Measurements from ENCODE around the gene HMCN1.
A peak's percentile ranks its signal among the peaks of the same experiment; 100 is the strongest.
"Not testable (repeated sequence)": the region's sequence is repeated elsewhere in the genome, so short reads cannot be mapped to it uniquely, and the experiment has no call there.

HMCN1 gene

GRCh38 chr1:185734929-185735700 lies 924 bp downstream of the HMCN1 start:
- DNase-seq (ENCODE audit: low read depth), result no peak

DNA sequence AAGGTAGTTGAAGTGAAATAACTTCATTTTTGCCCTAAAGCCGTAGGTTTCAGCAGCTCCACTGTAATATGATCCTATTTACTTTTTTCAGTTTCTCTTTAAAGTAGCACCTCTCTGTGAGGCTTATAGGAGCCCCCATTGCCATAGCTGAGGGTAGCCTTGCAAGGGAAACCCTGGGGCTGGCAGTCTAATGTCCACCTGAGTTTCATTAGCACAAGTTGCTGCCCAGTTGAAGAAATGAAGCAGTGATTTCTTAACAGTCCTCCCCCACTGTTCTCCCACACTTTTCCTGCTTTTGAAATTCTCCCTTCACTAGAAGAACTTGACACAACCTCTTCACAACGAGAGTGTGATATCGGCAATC lies 1.5 kb downstream of the HMCN1 start:
- peak overlapping the region; percentile 15 for H3K4me3 ChIP-seq (ENCODE audit: low read depth, low read length)
- DNase-seq (ENCODE audit: low read depth), result no peak

More at GRCh38 chr1:185734929-185735700, 924 bp downstream of the HMCN1 start:
- peak overlapping the region; percentile 51 for H3K4me3 ChIP-seq (ENCODE audit: low read depth, low read length)

DNA sequence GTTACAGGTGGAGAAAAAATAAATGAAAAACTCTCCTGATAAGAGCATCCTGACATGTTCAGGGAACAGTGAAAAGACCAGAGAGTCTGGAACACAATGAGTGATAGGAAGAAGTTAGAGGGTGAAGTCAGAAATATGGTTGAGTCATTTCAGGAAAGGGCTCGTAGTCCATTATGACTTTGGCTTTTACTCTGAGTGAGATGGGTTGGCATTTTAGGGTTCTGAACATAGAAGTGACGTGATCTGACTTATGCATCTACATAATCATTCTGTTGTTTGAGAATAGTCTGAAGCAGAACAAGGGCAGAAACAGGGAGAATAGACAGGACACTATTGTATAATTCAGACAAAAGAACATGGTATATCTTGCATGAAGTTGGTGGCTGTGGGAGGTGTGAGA lies 5.8 kb downstream of the HMCN1 start:
- no peak for DNase-seq (ENCODE audit: low read depth)
- H3K4me3 ChIP-seq (ENCODE audit: low read depth, low read length), result no peak overlapping the region

DNA sequence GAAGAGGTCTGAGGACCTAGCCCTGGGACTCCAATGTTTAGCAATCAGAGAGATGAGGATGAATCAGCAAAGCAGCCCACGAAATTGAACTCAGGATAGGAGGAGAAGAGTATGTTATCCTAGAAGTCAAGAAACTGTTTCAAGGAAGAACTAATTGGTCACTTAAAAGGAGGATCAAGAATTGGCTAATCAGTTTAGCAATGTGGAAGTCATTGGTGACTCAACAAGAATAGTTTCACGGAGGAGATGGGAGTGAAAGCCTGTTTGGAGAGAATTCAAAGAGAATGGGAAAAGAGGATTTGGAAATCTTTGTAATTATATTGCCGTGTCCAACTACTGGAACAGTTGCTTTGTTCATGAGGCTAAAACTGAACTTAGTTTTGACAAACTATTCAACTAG lies 7.4 kb downstream of the HMCN1 start:
- DNase-seq (ENCODE audit: low read depth), result no peak
- no peak overlapping the region for H3K4me3 ChIP-seq (ENCODE audit: low read depth, low read length)

DNA sequence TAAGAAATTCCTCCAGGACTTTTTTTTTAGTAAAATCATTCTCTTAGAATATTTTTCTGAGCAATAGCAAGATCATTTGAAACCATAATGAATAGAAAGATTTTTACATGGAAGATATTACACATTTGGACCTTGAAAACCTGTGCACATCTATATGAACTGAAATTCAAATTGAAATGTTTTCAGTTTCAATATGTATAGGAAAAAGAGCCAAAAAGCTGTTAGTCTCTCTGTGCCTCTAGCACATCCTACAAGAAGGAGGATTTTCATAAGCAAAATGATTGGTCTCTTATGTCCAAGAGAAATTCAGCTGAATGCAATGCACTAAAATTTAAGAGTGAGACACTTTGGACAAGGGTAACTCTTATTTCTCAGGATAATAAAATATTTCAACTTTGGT lies 8.2 kb downstream of the HMCN1 start:
- H3K4me3 ChIP-seq (ENCODE audit: low read depth, low read length), result no peak overlapping the region
- no peak for DNase-seq (ENCODE audit: low read depth)

DNA sequence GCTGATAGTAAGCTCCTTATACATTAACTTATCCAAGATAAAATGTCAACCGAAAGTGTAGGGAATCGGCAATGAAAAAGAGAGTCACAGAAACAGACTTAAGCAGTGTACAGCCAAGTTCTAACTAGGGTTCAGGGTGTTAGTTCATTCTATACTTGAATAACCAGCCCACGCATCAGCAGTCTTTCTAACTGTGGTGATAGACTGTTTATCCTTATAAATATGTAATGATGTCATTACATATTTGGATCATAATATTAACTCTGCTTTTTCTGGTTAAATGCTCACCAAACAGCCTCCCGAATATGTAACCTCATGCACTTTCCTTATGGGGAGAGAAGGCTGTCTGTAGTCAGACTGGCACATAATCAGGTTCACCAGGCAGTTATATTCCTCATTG lies 11.0 kb downstream of the HMCN1 start:
- DNase-seq (ENCODE audit: low read depth), result no peak
- no peak overlapping the region for H3K4me3 ChIP-seq (ENCODE audit: low read depth, low read length)

- DNase-seq (ENCODE audit: low read depth), result no peak
- H3K4me3 ChIP-seq (ENCODE audit: low read depth, low read length), result no peak overlapping the region
Observed at GRCh38 chr1:185759061-185759460, 24.9 kb downstream of the HMCN1 start.

DNA sequence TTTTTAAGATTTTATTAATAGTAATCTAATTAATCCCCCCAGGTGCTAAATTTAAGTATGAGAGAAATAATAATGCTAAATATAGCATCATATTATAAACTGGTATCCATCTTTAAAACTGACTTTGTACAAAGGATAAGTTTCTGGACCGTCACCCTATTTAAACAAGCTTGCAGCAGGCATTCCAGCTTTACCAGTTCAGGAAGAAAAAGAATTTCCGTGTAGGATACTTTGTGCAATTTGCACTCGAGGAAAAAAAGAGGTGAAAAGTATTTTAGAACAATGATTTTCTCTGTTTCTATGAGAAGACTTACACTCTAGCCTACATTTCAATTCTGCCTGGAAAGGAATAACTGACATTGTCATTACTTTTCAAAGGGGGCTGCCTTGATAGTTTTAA lies 27.6 kb downstream of the HMCN1 start:
- no peak for DNase-seq (ENCODE audit: low read depth)

DNA sequence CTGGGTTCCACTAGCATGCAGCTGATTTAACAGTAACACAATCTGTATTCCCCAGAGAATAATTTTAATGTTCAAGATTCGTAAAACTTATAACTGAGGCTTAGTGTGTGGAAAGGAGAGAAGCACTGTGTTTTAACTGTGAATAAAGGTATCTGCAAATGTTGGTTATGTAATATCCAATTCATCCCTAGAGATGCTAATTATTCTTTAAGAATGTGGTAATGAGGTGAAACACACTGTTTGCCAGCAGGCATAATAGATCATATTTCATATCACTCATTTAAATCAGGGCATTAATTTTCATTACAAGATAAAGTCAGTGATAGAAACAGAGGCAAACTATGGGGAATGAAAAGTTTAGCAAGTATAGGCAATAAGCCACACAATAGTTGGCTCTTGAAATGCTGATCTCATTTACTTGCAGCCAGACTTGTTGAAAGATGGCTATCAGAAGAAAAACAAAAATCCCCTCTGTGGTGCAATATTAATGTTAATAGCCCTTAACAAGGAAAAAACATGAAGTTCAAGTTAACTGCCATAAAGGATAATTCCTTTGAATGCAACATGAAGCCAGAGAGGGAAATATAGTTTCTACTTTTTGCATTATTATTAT lies 33.4 kb downstream of the HMCN1 start:
- no peak overlapping the region for H3K4me3 ChIP-seq (ENCODE audit: low read depth, low read length)
- DNase-seq (ENCODE audit: low read depth), result no peak

More for the DNA sequence above, 27.6 kb downstream of the HMCN1 start:
- H3K4me3 ChIP-seq (ENCODE audit: low read depth, low read length), result no peak overlapping the region

DNA sequence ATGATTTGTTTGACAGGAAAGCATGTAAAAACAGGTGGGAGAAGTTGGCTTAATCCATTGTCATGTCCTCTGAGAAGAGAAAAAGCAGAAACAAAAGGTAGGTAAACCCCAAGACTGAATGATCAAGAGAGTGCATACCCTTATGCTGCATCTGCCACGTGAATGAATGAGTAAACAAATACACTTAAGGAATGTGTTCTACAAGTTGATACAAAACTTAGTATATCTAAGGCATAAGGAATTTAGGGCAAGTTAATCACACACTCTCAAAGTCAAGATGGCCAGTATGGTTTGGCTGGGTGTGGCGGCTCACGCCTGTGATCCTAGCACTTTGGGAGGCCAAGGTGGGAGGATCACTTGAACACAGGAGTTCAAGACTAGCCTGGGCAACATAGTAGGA lies 34.2 kb downstream of the HMCN1 start:
- DNase-seq (ENCODE audit: low read depth), result no peak
- H3K4me3 ChIP-seq (ENCODE audit: low read depth, low read length), result no peak overlapping the region

DNA sequence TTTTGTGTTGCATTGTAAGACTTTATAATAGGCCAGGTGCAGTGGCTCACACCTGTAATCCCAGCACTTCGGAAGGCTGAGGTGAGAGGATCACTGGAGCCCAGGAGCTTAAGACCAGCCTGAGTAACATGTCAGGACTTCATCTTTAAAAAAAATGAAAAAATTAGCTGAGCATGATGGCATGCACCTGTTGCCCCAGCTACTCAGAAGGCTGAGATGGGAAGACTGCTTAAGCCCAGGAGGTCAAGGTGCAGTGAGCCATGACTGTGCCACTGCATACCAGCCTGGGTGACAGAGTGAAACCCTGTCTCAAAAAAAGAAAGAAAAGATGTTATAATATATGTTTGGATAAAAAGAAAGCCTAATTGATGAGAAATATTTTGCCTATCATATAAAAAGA lies 34.9 kb downstream of the HMCN1 start:
- no peak for DNase-seq (ENCODE audit: low read depth)

DNA sequence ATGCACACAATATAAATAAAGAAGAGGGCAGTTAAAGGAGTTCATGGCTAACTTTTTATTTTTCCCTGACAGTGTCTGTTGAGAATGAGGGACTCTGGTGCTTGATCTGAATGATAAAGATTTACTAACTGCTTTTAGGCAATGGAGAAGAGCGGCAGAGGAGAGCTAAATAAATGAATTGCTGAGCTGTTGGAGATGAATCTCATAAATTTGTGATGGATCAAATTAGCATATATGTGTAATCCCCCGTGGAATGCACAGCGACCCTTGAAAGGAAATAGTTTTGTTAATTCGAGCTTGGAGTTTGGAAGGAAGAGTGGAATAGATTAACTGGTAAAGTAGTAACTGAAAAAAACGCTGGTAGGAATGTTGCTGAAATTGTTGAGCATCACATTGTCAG lies 40.2 kb downstream of the HMCN1 start:
- H3K4me3 ChIP-seq (ENCODE audit: low read depth, low read length), result no peak overlapping the region
- DNase-seq (ENCODE audit: low read depth), result no peak

More for the DNA sequence above, 34.9 kb downstream of the HMCN1 start:
- H3K4me3 ChIP-seq (ENCODE audit: low read depth, low read length), result no peak overlapping the region

DNA sequence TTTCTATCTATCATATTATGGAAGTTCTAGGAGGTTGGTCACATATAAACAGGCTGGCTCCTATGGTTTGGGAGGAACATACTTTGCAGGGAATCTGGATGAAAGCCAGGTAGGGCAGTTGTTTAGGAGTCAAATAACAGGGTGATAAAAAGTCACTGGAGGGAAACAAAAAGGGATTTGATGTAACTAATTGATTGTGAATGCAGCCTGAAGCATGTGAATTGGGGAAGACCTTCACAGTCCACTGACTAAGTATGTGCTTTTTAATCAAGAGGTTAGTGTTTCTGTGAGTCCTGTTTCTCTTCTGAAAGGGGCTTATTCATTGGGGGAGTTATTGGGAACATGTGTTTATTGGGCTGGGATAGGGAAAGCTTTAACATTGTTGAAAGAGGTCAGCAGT lies 41.3 kb downstream of the HMCN1 start:
- DNase-seq (ENCODE audit: low read depth), result no peak

DNA sequence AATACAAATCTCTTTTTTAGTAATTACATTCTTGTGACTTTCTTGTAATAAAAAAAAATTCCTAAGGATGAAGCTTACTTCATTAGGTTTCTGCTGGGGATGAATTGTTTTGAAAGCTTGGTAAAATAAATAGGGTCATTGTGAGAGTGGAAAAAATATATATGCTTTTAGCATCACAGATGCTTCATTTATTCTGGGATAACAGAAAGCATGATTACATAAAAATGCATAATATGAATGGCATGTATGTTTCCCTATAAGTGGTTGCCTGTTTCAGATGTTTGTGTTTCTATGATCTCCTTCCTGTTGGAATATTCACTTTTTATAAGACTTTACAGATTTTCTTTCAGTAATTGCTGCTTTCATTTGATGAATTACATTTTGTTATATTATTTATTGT lies 42.3 kb downstream of the HMCN1 start:
- DNase-seq (ENCODE audit: low read depth), result no peak
- no peak overlapping the region for H3K4me3 ChIP-seq (ENCODE audit: low read depth, low read length)

More for the DNA sequence above, 41.3 kb downstream of the HMCN1 start:
- H3K4me3 ChIP-seq (ENCODE audit: low read depth, low read length), result no peak overlapping the region

DNA sequence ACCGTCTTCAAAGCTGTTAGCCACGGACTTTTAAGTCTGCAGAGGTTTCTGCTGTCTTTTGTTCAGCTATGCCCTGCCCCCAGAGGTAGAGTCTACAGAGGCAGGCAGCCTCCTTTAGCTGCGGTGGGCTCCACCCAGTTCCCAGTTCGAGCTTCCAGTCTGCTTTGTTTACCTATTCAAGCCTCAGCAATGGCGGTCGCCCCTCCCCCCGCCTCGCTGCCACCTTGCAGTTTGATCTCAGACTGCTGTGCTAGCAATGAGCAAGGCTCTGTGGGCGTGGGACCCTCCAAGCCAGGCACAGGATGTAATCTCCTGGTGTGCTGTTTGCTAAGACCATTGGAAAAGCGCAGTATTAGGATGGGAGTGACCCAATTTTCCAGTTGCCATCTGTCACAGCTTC lies 49.7 kb downstream of the HMCN1 start:
- not testable (repeated sequence) for DNase-seq (ENCODE audit: low read depth); H3K4me3 ChIP-seq (ENCODE audit: low read depth, low read length)

DNA sequence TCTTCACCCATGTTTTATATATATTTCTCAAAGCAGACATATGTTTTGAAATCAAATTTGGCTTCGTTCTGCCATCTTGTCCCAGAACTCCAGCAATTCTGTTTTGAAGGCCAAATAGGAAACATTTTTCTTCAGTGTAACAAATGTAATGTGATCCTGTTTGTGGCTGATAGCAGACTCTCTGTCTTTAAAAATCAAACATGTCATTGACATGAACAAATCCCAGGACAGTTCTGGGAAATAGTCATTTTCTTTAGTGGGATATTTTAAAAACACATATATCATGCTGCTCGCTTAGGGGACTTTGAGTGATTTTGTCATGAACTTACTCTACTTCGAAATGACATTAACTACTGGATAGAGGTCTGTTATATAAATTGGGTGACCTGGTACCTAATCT lies 51.4 kb downstream of the HMCN1 start:
- no peak for DNase-seq (ENCODE audit: low read depth)
- H3K4me3 ChIP-seq (ENCODE audit: low read depth, low read length), result no peak overlapping the region

DNA sequence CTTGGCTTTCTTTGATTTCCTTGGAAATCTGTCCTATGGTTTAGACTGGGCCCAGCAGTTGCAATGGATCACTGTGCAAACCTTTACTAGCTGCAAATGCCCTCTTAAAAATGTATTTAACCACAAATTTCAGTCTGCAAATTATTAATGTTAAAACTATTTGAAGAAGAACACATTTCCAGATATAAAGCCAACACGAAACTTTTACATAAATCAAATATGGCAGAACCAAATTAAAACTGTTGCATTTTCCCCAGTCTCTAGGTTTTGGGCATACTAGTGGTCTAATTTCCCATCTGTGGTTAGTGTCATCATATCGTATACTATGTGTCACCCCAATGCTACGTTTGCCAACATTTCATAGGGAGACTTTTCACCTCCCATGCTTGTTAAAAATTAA lies 52.3 kb downstream of the HMCN1 start:
- DNase-seq (ENCODE audit: low read depth), result peak; percentile 21

GRCh38 chr1:185787238-185787637 lies 53.0 kb downstream of the HMCN1 start:
- DNase-seq (ENCODE audit: low read depth), result no peak
- no peak overlapping the region for H3K4me3 ChIP-seq (ENCODE audit: low read depth, low read length)

More for the DNA sequence above, 52.3 kb downstream of the HMCN1 start:
- H3K4me3 ChIP-seq (ENCODE audit: low read depth, low read length), result no peak overlapping the region

DNA sequence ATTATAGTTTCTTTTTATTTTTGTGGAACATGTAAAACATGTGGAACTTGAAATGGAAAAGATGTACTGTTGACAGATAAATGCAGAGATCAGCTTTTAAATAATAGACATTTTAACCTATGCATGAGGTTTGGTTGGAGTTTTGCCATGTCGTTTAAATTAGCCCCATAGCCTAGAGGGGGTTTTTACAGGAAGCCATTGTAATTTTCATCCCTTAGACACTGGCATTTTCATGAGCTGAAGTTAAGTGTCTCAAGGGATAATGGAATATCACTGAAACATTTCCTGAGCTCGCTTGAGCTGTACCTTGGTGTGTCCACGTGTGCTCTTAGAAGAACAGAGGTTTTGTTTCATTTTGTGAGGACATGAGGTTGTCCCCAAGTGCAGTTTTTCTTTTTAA lies 54.2 kb downstream of the HMCN1 start:
- H3K4me3 ChIP-seq (ENCODE audit: low read depth, low read length), result no peak overlapping the region
- DNase-seq (ENCODE audit: low read depth), result no peak

DNA sequence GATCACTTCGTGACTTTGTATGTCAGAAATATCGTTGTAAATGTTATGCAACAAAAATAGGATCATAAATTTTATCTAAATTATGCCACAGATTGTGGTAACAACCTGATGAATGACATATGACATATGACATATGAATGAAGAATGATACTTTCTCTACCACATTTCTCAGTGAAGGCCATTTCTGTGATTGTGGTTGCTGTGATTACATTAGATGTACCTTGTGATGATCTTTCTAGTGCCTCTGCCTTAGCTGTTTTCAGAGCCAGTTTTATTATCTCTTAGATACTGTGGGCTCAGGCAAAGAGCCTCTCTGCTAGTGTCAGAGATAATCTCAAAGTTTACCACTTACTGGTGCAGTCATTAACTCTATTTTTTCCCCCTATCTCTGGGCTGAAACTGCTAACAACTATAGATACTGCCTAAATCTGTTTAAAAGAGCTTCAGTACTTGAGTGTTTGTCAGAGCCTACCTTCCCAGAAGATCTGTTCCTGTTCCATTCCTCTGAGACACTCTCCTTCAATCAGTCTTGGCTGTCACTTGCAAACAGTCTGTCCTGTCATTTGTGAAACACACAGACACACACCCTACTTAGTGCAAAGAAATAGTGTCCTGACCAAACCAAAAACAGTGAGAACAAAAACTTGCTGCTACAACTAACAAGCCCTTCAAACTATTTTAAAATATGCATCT lies 55.5 kb downstream of the HMCN1 start:
- H3K4me3 ChIP-seq (ENCODE audit: low read depth, low read length), result no peak overlapping the region
- DNase-seq (ENCODE audit: low read depth), result no peak

All from skeletal muscle cell (primary cell).